ENCODE measurements around the gene EIF5A2.
"Not testable (repeated sequence)": the region's sequence is repeated elsewhere in the genome, so short reads cannot be mapped to it uniquely, and the experiment has no call there.

Gene EIF5A2

DNA sequence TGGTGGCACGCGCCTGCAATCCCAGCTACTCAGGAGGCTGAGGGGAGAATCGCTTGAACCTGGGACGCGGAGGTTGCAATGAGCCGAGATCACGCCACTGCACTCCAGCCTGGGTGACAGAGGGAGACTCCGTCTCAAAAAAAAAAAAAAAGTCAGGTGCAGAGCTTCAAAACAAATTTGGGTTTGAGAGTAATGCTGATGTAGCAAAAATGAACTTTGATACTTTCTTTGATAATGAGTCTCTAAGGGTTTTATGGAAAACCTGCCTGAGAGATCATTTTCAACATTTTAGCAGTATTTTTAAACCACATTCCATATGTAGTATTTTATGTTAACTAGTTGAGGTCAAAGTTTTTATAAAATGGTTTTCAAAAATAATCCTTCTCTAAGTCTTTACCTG is 14.5 kb downstream of the EIF5A2 start:
- in situ Hi-C loops (cut with HindIII; ENCODE audit: low pct_ligation_motif_present, low sequenced_read_pairs): no loop called here
- Histone ChIP-seq H3K4me3 (ENCODE audit: low read depth, low read length) (no peak overlapping the region), H3K27me3 (replicated peaks) (no peaks in the 10 kb centered on the region), H3K27ac (no peak overlapping the region), H3K36me3 (replicated peaks) (no peaks in the 10 kb centered on the region)
- DNase-seq: no peak
- no peak for TF ChIP-seq CTCF (IDR thresholded peaks at IDR 0.05; ENCODE audit: low read depth, low read length, missing control alignments)

- no peak for TF ChIP-seq CTCF (IDR thresholded peaks at IDR 0.05; ENCODE audit: low read depth, low read length, missing control alignments)
- DNase-seq: no peak
- no peaks in the 10 kb centered on the region for H3K27me3 ChIP-seq (replicated peaks)
- in situ Hi-C loops (cut with HindIII; ENCODE audit: low pct_ligation_motif_present, low sequenced_read_pairs): no loop called here
- H3K36me3 ChIP-seq (replicated peaks): no peaks in the 10 kb centered on the region
- no peak overlapping the region for H3K4me3 ChIP-seq (ENCODE audit: low read depth, low read length)
- H3K27ac ChIP-seq: no peak overlapping the region
Observed at GRCh38 chr3:170889630-170890029, 18.8 kb downstream of the EIF5A2 start.

DNA sequence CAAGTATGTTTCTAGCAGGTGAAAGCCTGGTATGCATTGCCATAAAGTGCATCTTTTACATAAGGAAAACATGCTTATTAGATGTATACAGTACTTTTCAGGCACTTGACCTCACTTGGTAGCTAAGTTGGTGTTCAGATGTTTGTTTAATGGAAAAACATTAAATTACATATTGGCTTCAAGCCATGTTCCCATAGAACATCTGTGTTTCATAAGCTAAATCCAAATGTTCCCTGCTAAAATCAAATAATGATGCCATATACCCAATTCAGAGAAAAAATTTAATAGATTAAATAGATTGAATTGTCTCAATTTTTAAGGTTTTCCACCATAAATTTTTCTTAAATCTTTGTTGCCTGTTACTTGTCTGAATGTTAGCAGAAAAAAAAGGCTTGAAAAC is 19.3 kb downstream of the EIF5A2 start:
- in situ Hi-C loops (cut with HindIII; ENCODE audit: low pct_ligation_motif_present, low sequenced_read_pairs): no loop called here
- TF ChIP-seq CTCF (IDR thresholded peaks at IDR 0.05; ENCODE audit: low read depth, low read length, missing control alignments): no peak

DNA sequence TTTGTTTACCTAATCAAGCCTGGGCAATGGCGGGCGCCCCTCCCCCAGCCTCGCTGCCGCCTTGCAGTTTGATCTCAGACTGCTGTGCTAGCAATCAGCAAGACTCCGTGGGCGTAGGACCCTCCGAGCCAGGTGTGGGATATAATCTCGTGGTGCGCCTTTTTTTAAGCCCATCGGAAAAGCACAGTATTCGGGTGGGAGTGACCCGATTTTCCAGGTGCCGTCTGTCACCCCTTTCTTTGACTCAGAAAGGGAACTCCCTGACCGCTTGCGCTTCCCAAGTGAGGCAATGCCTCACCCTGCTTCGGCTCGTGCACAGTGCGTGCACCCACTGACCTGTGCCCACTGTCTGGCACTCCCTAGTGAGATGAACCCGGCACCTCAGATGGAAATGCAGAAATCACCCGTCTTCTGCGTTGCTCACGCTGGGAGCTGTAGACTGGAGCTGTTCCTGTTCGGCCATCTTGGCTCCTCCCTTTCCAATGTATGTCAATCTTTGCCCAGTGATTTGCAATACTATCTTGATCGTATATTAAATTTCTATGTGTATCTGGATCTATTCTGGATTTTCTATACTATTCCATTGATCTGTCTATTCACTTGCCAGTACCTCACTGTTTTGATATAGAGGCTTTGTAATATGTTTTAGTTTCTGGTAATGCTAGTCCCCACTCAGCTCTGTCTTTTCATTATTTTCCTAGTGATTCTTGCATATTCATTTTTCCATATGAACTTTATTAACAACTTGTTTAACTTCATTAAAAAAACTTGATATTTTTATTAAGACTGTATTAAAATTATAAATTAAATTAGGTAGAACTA is 24.1 kb downstream of the EIF5A2 start:
- DNase-seq; H3K27ac ChIP-seq; H3K4me3 ChIP-seq (ENCODE audit: low read depth, low read length); H3K27me3 ChIP-seq (replicated peaks); in situ Hi-C loops (cut with HindIII; ENCODE audit: low pct_ligation_motif_present, low sequenced_read_pairs); H3K36me3 ChIP-seq (replicated peaks): not testable (repeated sequence)

More for the DNA sequence above, 19.3 kb downstream of the EIF5A2 start:
- Histone ChIP-seq H3K27ac (no peak overlapping the region), H3K27me3 (replicated peaks) (no peaks in the 10 kb centered on the region), H3K36me3 (replicated peaks) (no peaks in the 10 kb centered on the region), H3K4me3 (ENCODE audit: low read depth, low read length) (no peak overlapping the region)
- DNase-seq: no peak

DNA sequence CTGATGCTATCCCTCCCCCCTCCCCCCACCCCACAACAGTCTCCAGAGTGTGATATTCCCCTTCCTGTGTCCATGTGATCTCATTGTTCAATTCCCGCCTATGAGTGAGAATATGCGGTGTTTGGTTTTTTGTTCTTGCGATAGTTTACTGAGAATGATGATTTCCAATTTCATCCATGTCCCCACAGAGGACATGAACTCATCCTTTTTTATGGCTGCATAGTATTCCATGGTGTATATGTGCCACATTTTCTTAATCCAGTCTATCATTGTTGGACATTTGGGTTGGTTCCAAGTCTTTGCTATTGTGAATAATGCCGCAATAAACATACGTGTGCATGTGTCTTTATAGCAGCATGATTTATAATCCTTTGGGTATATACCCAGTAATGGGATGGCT is 29.7 kb downstream of the EIF5A2 start:
- H3K27ac ChIP-seq; H3K4me3 ChIP-seq (ENCODE audit: low read depth, low read length); DNase-seq; H3K36me3 ChIP-seq (replicated peaks); H3K27me3 ChIP-seq (replicated peaks); in situ Hi-C loops (cut with HindIII; ENCODE audit: low pct_ligation_motif_present, low sequenced_read_pairs): not testable (repeated sequence)

DNA sequence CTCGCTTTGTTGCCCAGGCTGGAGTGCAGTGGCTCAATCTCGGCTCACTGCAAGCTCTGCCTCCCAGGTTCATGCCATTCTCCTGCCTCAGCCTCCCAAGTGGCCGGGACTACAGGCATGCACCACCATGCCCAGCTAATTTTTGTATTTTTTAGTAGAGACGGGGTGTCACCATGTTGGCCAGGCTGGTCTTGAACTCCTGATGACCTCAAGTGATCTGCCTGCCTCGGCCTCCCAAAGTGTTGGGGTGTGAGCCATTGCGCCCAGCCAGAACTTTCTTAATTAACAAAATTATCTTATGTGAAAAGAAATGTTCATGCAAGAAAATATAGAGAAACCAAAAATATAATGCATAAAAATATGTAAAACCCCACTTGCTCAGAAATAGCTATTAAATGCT is 31.1 kb downstream of the EIF5A2 start:
- DNase-seq; in situ Hi-C loops (cut with HindIII; ENCODE audit: low pct_ligation_motif_present, low sequenced_read_pairs); H3K27me3 ChIP-seq (replicated peaks); H3K4me3 ChIP-seq (ENCODE audit: low read depth, low read length); H3K36me3 ChIP-seq (replicated peaks); H3K27ac ChIP-seq: not testable (repeated sequence)

GRCh38 chr3:170876537-170876936 is 31.9 kb downstream of the EIF5A2 start:
- H3K36me3 ChIP-seq (replicated peaks): no peaks in the 10 kb centered on the region
- no peak for DNase-seq
- in situ Hi-C loops (cut with HindIII; ENCODE audit: low pct_ligation_motif_present, low sequenced_read_pairs): no loop called here
- TF ChIP-seq CTCF (IDR thresholded peaks at IDR 0.05; ENCODE audit: low read depth, low read length, missing control alignments): no peak
- H3K27me3 ChIP-seq (replicated peaks): no peaks in the 10 kb centered on the region
- no peak overlapping the region for H3K4me3 ChIP-seq (ENCODE audit: low read depth, low read length)
- no peak overlapping the region for H3K27ac ChIP-seq

Data from brain microvascular endothelial cell (primary cell).